GM19238 (cell line): ENCODE measurements around the gene ESPN.
A peak's percentile ranks its signal among the peaks of the same experiment; 100 is the strongest.
"Not testable (repeated sequence)": the region's sequence is repeated elsewhere in the genome, so short reads cannot be mapped to it uniquely, and the experiment has no call there.

Experiments
- DNase-seq: peaks from one replicate; pipeline ENCODE4 v3.0.0; 2011; ENCODE audit warnings: low spot score; ENCODE audit not compliant: insufficient read length

Gene ESPN, protein sequence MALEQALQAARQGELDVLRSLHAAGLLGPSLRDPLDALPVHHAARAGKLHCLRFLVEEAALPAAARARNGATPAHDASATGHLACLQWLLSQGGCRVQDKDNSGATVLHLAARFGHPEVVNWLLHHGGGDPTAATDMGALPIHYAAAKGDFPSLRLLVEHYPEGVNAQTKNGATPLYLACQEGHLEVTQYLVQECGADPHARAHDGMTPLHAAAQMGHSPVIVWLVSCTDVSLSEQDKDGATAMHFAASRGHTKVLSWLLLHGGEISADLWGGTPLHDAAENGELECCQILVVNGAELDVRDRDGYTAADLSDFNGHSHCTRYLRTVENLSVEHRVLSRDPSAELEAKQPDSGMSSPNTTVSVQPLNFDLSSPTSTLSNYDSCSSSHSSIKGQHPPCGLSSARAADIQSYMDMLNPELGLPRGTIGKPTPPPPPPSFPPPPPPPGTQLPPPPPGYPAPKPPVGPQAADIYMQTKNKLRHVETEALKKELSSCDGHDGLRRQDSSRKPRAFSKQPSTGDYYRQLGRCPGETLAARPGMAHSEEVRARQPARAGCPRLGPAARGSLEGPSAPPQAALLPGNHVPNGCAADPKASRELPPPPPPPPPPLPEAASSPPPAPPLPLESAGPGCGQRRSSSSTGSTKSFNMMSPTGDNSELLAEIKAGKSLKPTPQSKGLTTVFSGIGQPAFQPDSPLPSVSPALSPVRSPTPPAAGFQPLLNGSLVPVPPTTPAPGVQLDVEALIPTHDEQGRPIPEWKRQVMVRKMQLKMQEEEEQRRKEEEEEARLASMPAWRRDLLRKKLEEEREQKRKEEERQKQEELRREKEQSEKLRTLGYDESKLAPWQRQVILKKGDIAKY

DNA sequence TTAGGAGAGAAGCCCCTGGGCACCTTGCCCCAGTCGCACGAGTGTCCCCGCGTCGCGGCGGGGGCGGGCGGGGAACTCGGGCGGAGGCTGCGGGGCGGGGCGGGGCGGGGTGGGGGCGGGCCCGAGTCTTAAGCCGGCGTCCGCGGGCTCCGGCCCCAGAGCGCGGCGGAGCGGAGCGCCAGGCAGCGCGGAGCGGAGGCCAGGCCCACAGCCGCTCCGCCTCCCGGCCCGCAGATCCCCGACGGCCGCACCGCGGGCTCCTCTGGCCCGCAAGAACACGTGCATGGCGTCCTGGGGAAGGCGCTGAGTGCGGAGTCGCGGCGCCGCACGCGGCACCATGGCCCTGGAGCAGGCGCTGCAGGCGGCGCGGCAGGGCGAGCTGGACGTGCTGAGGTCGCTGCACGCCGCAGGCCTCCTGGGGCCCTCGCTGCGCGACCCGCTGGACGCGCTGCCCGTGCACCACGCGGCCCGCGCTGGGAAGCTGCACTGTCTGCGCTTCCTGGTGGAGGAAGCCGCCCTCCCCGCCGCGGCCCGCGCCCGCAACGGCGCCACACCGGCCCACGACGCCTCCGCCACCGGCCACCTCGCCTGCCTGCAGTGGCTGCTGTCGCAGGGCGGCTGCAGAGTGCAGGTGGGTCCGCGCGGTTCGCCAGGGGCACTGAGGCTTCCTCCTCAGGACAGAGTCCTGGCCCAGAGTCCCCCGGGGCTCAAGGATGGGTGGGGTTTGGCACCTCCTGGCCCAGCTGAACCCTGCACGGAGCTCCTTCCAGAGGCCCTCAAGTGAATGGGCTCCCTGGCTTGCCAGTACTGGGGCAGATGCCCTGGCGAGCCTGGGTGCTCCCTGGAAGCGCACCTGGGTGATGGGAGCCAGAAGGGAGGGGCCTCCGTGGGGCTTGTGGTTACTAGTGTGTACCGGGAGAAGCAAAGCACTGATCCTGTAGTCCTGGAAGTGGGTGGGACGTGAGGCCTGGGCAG, at the start of gene ESPN:
Gene ESPN (plus strand): TSS at position 158 of the 975 bp plus-strand sequence. CDS start 180 bp downstream, at position 338.
- DNase-seq: no peak

- no peak for DNase-seq
Observed at GRCh38 chr1:6378096-6378746, 46.4 kb upstream of the ESPN start.

- no peak for DNase-seq
Observed at GRCh38 chr1:6380037-6380436, 44.5 kb upstream of the ESPN start.

GRCh38 chr1:6384135-6384534, 40.4 kb upstream of the ESPN start:
- DNase-seq: no peak

DNA sequence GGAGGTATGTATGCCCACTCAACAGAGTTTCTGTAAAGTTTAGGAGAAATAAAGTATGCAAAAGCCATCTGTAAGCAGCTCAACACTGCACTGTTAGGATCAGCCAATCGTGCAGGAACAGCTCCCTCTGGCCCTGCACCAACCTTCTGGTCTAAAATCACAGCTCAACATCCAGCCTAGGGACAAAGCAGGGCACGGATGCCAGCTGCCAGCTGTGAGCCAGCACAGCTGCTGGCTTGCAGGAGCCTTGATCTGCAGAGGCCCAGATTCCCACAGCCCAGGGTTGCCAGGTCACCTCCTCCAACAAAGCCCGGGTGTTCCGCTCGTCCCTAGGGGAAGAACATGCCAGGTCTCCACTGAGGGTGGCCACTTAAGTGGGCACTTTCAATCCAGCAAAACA, 39.6 kb upstream of the ESPN start:
- no peak for DNase-seq

GRCh38 chr1:6385488-6386191, 38.9 kb upstream of the ESPN start:
- no peak for DNase-seq

GRCh38 chr1:6386371-6386949, 38.1 kb upstream of the ESPN start:
- DNase-seq: no peak

DNA sequence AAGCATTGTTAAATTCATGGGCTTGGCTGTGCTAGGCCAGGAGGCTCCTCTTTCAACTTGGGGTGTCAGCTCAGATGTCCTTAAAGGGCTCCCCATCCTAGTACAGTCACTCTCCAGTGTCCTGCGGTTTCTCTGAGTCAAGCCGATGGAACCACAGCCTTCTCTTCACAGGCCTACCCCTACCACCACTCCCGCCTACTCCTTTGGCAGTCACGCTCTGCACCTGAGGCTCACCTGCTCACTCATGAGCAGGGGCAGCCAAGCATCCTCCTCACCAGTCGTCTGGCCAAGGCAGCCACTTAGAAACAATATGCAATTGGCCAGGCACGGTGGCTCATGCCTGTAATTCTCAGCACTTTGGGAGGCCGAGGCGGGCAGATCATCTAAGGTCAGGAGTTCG, 34.6 kb upstream of the ESPN start:
- no peak for DNase-seq

DNA sequence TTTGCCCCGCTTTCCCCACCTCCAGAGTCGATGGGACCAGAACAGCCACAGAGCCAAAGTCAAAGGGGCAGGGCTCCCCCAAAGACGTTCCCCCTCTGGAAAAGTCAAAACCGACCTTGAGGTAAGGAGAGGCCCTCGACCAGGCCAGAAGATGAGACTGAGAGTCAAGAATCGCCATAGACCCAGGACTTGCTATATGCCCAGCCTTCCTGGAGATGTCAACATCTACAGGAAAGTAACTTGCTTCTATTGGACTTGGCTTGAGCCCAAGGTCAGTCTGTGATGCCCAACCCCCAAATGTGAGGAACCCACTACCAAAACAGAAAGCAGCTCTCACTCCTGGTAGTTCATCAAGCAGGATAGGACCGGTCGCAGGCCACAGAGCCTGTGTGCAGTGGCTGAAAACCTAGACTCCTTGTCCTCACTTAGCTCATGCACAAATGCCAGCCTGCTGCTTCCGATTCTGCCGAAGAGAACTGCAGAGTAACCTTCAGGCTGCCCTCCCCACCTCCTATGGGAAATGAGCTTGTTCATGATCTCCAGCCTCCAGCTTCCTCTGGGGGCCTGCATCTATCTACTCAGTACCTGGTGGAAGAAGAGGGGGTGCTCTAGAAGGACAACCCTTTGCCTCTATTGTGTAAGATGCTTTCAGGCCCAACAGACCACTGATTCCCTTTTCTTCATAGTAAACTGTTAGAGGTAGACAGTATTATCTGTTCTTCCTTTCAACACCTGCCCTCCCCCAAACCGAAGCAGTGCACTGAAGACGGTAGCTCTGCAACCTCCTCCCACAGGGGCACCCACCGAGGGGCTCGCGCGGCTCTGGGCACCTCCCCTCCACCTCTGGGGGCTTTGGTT, 32.4 kb upstream of the ESPN start:
- DNase-seq: peak; percentile 37

- DNase-seq: no peak
Observed at GRCh38 chr1:6392809-6393399, 31.7 kb upstream of the ESPN start.

DNA sequence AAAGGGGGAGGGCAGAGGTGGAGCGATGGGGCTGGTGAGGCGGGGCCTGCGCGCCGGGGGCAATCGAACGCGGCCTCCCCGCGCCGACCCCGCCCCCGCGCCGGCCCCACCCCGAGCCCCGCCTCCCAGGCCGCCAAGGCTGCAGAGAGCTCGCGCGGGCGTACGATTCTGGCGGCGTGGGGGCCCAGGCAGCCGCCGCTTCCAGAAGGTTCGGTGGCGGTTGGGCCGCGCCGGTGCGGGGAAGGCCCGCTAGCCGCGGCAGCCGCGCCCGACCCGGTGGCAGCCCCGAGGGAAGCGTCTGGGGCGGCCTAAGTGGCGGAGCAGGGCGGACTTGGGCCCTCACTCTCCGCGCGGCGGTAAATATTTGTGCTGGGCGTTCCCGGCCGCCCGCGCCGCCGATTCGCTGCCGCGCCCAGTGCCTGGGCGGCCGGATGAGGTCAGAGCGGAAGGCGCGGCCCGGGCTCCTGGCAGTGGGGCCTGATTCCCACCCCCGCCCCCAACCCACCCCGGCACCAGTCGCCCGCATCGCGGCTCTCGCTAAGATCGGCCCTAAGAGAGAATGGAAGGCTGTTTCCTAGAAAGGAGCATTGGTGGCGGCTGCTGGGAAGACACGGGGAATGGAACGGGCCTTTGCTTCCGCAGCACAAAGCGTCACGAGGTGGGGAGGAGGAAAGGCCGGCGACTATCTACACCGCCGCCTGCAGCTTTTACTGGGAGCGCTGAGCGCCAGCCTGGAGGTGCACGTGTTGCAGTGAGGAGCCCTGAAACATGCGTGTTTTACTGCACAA, 31.0 kb upstream of the ESPN start, which contains the start of gene ACOT7:
Gene ACOT7 (minus strand): TSS at position 368 of the 788 bp plus-strand sequence. CDS start 368 bp downstream, outside the sequence.
- peak; percentile 96 for DNase-seq

DNA sequence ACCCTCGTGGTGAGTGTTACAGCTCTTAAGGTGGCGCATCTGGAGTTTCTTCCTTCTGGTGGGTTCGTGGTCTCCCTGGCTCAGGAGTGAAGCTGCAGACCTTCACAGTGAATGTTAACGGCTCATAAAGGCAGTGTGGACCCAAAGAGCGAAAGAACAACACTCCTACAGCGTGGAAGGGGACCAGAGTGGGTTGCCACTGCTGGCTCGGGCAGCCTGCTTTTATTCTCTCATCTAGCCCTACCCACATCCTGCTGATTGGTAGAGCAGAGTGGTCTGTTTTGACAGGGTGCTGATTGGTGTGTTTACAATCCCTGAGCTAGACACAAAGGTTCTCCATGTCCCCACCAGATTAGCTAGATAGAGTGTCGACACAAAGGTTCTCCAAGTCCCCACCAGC, 29.4 kb upstream of the ESPN start:
- DNase-seq: not testable (repeated sequence)

GRCh38 chr1:6395781-6396244, 28.8 kb upstream of the ESPN start:
- not testable (repeated sequence) for DNase-seq

DNA sequence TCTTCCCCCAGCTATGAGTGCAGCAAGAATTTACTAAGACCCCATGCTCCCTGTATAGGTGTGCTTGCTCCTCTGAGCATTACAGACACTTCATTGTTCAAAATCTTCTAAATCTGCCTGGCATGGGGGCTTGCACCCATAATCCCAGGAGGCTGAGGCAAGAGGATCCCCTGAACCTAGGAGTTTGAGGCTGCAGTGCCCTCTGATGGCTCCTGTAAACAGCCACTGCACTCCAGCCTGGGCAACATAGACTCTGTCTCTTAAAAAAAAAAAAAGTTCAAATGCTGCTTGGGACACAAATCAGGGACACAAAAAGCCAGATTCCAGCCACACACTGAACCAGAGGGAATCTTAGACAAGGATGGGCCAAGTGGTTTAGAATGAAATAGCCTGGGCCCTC, 27.6 kb upstream of the ESPN start:
- no peak for DNase-seq

GRCh38 chr1:6397844-6398441, 26.6 kb upstream of the ESPN start:
- DNase-seq: no peak

DNA sequence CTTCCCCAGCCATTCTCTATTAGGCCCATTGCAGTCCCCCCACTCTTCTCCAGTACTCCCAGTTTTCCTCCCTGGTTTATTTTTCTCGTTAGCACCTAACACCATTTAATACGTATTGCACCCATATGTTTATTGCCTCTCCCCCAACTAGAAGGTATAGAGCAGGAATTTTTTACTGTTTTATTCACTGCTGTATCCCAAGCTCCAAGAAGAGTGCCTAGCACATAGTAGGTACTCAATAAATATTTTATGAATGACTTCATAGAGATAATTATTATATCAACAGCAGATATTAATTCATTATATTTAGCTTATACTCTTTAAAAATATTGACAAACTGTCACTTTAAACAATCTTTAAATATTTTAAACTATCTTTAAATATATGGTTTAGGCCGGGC, 25.3 kb upstream of the ESPN start:
- DNase-seq: no peak

DNA sequence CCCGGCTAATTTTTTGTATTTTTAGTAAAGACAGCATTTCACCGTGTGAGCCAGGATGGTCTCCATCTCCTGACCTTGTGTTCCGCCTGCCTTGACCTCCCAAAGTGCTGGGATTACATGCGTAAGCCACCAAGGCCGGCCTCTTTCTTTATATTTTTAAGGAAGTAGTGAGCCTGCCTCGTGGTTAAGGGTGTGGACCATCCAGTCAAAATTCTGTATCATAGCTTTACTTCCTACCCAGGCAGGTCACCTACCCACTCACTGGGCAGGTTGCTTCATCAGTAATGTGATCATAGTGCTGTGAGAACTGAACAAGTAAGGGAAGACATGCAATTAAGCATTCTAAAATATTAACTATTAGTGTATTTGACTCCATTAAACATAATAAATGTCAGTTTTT, 22.9 kb upstream of the ESPN start:
- no peak for DNase-seq
